GM21367 (cell line): ENCODE results near the gene HIVEP1.

Experiments
- ATAC-seq: cut with Tn5 transposase; IDR thresholded peaks from one replicate; pipeline ENCODE4 v1.9.1; 2021; ENCODE audit not compliant: unreplicated experiment

Gene HIVEP1

DNA sequence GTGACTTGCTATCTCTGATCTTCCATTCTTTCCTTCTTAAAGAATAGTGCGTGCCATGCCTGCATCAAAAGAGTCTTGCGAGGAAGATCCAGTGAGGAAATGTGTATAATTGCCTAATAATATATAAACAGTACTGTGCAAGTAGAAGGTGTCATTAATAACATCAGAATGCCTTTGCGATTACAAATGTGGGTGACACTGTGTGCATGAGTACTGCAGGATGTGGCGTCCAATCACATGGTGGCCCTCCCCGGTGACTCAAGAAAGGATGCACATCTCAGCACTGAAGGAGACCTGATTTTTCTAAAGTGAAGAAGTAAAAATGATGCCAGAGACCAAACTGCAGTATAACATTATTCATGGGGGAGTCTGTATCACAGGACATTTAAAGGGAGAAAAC is 170.6 kb downstream of the HIVEP1 start:
- no peak for ATAC-seq

DNA sequence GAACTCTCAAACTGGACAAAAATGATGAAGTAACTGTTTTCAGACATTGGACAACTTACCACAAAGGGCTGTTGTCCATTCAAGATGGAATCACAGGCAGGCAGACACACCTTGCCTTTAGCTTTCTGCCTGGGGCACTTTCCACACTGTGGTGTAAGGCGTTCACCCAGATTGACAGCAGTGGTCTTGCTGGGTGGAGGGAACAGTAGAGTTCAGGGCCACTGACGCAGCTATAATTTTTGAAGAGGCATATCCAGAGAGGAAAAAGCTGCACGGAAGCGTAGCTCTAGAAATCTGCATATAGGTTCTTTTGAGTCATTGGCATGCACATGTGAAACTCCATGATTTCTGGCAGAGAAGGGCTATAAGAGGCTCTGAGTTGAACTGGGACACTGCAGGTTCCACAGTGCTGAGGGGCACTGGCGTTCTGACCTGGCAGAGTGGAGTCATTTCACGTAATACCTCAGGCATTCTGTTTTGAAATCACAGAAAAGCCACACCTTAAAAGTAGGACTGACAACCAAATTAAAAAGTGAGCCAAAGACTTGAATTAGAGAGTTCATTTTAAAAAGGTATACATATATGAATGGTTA is 173.1 kb downstream of the HIVEP1 start:
- ATAC-seq: no peak

DNA sequence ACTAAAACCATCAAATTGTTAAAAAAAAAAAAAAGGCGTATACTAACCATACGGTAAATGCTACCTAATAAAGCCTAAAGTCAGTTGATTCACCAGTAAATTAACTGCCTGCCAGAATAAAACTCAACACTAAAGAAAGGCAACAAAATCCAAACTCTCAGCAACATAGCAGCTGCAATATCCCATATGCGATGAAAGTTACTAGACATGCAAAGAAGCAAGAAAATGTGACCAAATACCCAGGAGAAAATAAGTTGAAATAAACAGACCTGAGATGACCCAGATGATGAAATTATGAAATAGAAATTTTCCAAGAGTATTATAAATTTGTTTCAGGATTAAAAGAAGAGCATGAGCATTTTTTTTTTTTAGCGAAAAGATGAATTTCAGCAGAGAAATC is 174.4 kb downstream of the HIVEP1 start:
- no peak for ATAC-seq

DNA sequence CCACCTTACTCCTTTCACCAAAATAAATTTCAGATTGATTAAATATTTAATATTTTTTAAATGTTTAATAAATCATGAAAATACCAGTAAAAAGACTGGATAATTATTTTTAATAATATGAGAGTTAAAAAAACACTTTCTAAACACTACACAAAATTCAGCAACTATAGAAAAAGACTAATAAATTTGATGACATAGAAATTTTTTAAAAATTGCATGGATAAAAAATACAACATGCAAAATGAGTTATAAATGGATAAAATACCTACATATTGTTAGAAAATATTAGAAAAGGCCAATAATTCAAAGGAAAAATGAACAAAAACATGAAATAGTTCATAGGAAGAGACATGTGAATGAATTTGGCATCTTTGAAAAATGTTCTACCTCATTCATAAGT is 177.0 kb downstream of the HIVEP1 start:
- no peak for ATAC-seq

DNA sequence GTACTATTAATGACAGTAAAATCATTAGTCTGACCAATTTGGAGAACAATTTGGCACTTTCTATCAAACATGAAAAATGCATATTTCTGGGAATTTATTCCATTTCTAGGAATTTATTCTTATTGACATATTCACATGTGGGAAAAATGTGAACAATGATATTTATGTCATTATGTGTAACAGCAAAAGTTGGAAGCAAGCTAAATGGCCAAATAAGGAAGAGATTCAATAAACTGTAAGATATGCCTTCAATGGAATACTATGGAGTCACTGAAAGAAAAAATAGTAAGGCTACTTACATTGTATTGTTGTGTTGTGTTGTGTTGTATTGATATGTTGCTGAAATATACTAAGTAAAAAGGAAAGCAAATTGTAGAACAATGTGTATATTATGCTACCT is 177.5 kb downstream of the HIVEP1 start:
- no peak for ATAC-seq

DNA sequence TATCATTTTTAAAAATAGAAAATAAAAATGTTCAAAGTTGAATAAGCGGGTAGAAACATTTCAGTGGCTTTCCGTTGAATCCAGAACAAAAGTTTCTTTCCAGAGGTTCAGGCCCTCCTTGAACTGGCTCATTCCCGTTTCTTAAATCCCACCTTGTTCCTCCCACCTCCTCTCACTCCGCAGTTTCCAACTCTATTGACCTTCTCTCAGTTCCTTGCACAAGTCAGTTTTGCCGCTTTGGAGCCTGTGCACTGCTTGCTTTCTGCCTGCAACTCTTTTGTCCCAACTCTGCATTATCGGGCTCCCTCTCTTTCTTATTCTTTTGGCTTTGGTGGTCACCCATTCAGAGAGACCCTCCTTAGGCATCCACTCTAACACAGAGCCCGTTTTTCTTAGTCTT is 178.1 kb downstream of the HIVEP1 start:
- no peak for ATAC-seq

DNA sequence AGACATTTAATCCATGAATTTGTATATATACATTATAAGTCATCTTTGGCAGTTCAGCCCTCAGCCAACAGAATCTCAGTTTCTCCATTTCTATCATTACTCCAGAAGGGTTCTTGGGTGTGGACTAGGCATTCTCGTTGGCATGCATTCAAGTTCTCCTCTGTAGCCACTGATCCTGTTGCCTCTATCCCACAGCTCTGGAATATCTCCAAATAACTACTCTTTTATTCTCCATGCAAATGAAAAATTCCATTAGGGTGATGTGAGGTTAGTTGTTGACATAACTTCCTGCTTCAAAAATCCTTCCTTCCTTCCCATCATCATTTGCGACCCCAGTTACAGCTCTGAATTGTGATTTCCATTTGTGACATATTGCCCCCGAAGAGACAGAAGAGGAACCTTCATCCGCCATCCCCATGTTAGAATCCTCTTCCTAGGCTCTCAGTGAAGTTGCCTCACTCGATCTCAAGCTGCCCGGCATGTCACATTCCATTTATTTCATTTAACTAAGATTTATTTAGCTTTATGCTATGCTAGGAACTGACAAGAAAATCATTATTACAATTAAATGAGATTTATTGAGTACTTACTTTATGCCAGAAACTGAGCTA is 184.3 kb downstream of the HIVEP1 start:
- no peak for ATAC-seq

DNA sequence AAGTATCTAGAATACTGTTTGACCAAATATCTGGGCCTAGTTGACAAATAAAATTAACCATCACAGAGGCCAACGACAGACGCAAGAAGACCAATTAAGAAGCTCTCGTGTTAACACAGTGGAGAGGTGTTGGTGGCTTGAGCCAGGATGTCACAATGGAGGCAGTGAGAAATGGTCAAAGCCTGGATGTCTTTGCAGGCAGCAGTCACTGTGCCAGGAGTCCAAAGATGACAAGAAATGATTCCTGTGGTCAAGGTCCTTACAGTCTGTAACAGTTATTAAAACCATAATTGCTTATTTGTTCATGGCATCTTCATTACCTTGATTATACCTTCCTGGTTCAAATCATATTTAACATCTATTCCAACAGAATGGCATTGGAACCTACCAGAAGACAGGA is 186.7 kb downstream of the HIVEP1 start:
- no peak for ATAC-seq

DNA sequence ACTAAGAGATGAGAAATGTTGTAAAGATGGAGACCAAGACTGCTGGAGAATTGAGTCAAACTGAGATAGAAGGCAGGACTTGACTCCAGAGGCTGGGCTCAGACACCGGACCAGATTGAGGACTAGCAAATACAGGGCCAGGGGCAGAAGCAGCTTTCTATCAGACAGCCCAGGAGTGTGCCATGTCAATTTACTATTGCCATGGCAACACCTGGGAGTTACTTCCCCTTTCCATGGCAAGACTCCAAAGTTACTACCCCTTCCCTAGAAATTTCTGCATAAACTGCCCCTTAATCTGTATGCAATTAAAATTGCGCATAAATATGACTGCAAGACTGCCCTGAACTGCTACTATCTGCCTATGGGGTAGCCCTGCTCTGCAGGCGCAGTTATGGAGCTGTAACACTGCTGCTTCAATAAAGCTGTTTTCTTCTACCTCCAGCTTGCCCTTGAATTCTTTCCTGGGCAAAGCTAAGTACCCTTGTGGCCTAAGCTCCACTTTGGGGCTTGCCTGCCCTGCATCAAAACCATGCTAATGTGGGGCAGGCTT is 188.0 kb downstream of the HIVEP1 start:
- ATAC-seq: no peak

DNA sequence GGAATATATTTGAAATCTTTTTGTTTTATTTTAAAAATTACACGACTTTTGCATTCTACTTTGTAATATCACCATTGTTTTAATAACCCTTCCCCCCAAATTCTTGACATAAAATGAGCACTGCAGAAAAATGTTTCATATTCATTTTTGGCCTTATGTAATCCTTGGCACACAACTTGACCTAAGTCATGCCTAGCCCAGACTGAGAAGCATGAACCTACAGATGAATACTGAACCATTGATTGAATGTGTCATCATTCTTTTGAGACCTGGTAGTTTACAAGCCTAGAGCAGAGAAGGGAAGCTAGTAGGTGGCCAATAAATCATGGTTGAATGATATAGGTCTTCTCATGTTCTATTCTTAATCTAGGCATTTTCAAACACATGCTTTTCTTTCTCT is 188.6 kb downstream of the HIVEP1 start:
- no peak for ATAC-seq

DNA sequence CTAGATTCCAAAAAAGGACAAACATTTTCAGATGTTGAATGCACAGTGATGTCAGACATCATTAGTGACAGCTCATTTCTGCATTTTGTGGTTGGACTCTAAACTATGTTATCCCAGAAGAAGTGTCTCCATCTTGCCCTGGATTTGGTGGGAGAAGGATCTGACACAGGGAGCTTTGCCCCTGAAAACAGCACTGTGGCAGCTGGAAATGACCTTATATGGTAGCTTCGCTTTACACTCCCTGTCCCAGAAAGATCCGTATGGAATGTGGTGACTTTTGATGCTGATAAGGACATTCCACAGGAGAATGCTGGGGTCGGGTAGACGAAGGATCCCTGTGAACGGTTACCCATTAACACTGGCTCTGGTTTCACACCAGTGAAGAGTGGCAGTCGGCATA is 190.9 kb downstream of the HIVEP1 start:
- no peak for ATAC-seq

DNA sequence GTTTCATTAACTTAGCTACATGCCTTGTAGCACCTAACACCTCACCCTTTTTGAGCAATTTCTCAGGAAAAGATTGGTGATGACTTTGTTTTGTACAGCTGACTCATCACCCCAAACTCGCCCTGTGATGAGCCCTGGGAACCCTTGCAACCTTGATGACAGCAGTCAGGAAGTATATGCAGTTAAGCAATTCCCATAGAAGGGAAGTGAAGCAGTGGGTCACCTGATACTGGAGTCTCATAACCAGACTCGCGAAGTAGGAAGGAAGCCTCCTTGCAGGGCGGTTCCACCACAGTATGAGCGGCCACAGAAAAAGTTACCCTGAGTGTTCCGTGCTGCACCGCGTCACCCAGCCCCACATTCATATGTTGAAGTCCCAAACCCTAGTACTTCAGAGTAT is 196.1 kb downstream of the HIVEP1 start:
- ATAC-seq: no peak

DNA sequence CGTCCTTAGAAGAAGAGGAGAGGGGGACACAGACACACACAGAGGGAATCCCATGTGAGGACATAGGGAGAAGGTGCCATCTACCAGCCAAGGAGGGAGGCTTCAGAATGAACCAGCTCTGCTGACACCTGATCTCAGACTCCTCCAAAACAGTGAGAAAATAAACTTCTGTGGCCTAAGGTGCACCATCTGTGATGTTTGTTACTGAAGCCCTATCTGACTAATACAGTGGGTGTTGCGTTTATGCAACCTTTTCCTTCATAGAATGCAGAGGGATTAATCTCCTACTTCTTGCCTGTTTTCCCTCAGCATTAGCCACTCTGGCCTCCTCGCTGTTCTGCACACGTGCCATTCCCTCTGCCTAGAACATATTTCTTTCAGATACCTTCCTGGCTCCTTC is 196.6 kb downstream of the HIVEP1 start:
- ATAC-seq: no peak
